Hippocampal formation (tissue), 2 donors: ENCODE measurements around the gene THSD4.

ENCODE experiments used
- DNase-seq, 2 donors: peaks; one replicate each; lab custom pipeline; 2025; lab: John Stamatoyannopoulos, UW

The THSD4 gene

GRCh38 chr15:71097890-71098289 is 17.4 kb upstream of the THSD4 start:
- DNase-seq, result no peak

- no peak for DNase-seq
These were observed 16.4 kb upstream of the THSD4 start for GRCh38 chr15:71098920-71099319.

GRCh38 chr15:71103102-71103676 is 12.1 kb upstream of the THSD4 start:
- DNase-seq, result no peak

GRCh38 chr15:71104636-71105035 is 10.6 kb upstream of the THSD4 start:
- DNase-seq, result no peak

- no peak for DNase-seq
These were observed 9.8 kb upstream of the THSD4 start for GRCh38 chr15:71105444-71105843.

DNA sequence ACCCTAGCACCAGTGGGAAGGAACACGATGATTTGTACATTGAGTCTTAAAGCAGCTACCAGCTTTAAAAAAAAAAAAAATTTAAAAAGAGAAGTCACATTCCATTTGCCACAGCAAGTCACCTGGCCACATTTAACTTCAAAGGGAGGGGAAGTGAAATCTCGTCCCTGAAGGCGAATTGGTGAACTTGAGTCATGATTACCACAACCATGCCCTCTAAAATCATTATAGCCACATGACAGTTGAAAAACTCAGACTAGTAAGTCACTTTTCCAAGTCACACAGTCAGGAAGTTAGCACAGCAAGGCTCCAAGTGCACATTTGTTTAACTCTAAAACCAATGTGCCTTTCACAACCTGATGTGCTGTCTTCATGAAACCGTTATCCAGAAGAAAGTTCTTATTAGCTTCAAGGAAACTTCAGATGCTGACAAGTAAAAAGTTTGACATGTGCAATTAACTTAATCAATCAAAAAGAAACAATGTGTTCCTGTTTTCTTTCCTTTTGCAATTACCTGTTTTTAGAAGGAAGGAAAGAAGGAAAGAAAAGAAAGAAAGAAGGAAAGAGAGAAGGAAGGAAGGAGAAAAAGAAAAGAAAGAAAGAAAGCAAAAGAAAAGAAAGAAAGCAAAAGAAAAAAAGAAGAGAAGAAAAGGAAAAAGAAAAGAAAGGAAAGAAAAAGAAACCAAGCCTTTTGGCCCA is 8.3 kb upstream of the THSD4 start:
- no peak for DNase-seq

- no peak for DNase-seq
These were observed 7.8 kb upstream of the THSD4 start for GRCh38 chr15:71107501-71107815.

DNA sequence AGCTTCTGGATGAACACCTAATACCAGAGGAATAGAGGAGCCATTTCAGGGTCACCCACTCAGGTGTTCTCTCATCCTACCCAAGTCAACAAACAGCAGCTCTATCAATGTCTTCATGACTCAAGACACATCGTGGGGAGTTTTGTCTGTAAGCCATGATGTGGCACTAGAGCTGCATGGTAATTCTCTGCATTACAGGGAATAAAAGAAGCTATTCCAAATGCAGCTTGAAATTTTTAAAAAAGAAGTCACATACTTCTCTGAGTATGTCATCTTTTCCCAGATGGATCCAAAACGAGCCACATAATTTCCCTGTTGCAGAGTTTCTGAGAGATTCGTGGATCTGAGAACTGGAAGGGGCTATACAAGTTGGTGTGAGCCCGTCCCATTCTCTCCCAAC is 6.1 kb upstream of the THSD4 start:
- DNase-seq, result no peak

GRCh38 chr15:71109905-71110304 is 5.4 kb upstream of the THSD4 start:
- DNase-seq, result no peak

DNA sequence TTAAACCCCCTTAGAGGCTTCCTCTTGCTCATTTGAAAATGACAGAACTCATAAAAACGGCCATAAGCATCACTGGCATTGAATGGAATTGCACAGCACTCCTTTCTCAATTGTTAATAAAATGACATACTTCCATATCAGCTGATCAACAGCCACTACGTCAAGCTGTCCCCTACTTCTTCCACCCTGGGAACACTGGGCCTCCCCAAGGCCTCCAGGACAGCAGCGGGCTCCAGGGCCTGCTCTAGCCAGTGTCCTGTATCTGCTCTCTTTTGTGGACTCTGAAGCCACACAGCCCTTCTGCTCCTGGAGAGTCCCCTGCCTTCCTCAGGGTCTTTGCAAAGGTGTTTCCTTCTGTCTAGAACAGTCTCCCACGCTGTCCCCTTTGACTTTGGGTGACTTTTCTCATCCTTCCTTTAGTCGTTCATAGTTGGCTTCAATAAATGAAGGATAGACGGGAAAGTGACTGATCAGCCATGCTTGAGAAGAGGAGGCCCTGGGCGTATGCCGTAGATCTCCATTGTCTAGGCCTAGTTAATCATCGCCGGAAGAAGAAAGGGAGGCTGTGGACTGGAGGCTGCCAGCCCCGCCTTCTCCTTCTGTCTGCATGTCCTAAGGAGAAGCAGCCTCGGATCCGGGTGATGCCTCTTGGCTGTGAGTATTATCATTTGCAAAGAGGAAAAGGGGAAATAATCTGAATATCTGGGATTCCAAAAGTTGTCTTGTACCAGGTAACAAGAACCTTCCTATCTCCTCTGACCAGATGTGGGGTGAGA is 4.7 kb upstream of the THSD4 start:
- no peak for DNase-seq

GRCh38 chr15:71111181-71111565 is 4.1 kb upstream of the THSD4 start:
- no peak for DNase-seq

DNA sequence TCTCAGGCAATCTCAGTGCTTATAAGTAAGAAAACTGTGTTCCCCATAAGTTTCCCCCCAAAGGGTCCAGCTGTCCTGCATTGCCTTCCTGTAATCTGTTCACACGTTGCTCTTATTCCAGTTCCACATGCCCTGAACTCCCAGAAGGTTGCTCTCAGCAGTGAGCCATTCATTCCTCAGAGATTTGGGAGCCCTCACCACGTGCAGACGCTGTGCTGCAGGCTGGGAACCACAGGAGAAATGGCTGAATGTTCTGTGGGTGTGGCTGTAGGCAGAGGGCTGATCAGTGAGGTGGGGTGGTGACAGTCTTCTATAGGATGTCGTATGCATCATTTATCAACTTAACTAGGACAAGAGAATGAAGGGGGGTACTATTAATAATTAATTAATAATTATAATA is 3.3 kb upstream of the THSD4 start:
- no peak for DNase-seq

DNA sequence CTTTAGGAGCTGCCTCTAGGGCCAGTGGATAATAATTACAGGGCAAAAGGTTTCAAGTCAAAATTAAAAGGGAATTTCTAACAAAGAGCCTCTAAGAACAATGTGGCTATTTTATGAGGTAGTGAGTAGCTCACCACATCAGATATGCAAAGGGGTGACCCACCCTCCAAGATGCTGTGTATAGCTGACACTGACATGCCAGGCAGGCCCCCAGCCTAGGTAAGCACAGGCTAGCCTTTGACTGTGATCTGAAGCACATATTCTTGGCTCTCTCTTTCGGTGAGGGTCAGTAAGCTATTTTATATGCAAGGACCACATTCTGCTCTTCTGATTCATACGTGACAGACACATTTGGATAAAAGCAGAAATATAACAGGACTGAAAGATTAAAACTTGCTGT is 2.8 kb upstream of the THSD4 start:
- DNase-seq, result no peak

GRCh38 chr15:71114066-71114680 is 1.1 kb upstream of the THSD4 start:
- no peak for DNase-seq

- DNase-seq, result no peak
These were observed 488 bp downstream of the THSD4 start for GRCh38 chr15:71115567-71116351.

DNA sequence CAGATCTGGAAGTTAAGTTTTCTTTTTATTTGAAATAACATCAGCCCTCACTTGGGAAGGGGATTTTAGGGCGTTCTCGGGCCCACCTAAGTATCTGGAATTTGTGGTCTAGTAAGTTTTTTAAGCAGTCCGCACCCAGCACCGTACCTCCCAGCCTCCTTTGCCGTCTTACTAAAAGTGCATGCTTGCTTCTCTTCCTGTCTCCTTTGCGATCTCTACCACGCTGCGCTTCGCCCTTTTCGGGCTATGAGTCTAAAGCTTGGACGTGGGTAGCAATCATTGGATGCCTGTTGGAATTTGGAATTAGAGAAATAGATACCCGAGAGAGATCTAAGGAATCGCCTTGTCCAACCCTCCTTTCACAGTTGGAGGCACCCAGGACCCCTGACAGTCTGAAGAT is 1.1 kb downstream of the THSD4 start:
- no peak for DNase-seq

DNA sequence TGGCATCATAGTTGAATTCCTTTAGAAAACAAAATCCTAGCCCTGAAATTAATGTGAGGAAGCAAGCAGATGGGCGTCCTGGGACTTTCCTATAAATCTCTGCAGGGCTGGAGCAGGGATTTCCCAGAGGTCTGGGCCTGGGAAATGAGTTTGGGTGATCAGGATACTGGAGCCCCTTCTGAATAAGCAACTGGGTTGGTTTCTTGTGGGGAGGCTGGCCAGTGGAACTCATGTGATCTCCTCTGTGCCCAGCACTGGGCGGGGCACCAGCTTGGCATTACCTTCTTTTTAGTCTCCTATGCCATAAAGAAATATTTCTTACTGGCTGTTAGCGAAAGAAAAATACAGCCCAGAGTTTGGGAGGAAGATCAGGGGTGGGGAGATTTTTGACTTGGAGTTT is 1.7 kb downstream of the THSD4 start:
- DNase-seq, result no peak

DNA sequence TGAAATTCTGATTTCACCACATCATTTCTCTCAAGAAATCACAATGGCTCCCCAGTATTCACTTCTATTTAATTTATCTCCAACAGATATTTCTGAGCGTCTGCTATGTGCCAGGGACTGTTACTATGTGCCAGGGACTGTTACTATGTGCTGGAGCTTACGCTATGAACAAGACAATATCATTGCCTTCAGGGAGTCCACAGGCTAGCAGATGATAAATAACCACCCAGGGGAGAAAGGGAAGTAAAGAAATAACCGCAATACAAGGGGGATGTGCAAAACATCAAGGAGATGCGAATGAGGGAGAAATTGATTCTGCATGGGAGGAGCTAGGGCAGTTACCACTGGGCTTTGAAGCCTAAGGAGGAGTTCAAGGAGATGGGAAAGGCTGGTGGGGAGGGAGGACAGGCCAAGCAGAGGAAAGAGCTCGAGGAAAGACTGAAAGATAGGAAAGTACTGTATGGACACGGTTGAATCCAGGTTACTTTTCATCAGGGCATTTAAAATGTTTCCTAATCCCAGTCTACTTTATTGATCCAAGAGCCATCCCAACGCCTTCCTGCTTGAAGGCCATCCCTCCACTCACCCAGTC is 2.5 kb downstream of the THSD4 start:
- DNase-seq, result no peak

DNA sequence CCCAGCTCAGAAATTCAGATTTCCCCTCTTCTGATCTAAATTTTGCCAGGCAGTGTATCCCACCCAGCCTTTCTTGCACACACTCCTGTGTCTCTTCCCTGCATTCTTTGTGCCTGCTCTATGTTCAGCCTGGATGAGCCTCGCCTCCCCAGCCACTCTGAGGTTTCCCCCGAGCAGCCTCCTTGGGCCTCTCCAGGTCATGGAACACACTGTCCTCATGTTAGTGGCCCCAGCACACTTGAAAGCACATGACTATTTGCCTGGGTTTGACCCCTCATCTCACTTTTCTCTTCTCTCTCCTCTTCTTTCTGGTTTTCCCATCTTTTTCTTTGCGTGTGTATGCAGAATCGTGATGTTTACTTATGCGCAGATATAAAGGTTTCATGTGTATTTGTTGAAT is 3.1 kb downstream of the THSD4 start:
- DNase-seq, result no peak

GRCh38 chr15:71118881-71119632 is 3.8 kb downstream of the THSD4 start:
- no peak for DNase-seq

DNA sequence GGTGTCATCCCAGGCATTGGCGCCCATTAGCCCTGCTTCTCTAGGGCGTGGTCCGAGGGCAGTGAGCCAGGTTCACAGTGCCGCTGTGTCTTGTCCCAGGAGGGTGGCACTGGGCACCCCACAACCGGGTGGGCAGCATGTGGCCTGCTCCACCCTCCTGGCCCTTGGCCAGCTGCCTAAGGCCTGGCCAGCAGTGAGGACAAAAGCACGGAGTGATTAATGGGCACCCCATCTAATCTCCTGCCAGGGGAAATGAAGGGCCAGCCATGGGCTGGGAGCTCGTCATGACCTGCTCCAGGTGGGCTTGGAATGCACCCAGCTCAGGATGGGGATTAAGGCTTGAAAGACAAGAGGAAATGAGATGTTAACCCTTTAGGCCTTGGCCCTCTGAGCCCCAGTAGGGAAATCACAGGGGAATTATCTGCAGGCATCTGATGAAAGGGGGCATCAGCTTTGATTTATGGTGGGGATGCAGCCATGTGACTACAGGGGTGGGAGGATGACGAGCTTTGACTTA is 5.2 kb downstream of the THSD4 start:
- DNase-seq, result no peak
